Stimulated activated effector memory CD8-positive, alpha-beta T cell treated with anti-CD3 and anti-CD28 coated beads, Interleukin-12 subunit alpha, Interleukin-12 subunit beta, amount 100 ng/mL, for 72 hours (primary cell): ENCODE data around the gene JAML.
A peak's percentile ranks its signal among the peaks of the same experiment; 100 is the strongest.

Source experiments
- ATAC-seq: fragments of 150-1000 bp; cut with Tn5 transposase; 2 replicates; pipeline ENCODE4 v1.10.0; 2021
- DNase-seq, 2 donors: peaks; one replicate each; pipeline ENCODE4 v3.0.0; 2021 to 2022; ENCODE audit warnings: low spot score in 2 of 2
- H3K27ac Mint-ChIP-seq: one replicate; pipeline ENCODE4 v1.8.0; 2022; ENCODE audit warnings: mild to moderate bottlenecking, mixed read lengths
- H3K36me3 Mint-ChIP-seq: one replicate; pipeline ENCODE4 v1.8.0; 2022; ENCODE audit warnings: mild to moderate bottlenecking, mixed read lengths
- H3K4me1 Mint-ChIP-seq: one replicate; pipeline ENCODE4 v1.8.0; 2022; ENCODE audit warnings: mixed read lengths
- H3K4me3 Mint-ChIP-seq: one replicate; pipeline ENCODE4 v1.8.0; 2022; ENCODE audit warnings: mild to moderate bottlenecking, mixed read lengths
- H3K9me3 Mint-ChIP-seq: one replicate; pipeline ENCODE4 v1.8.0; 2022; ENCODE audit warnings: mixed read lengths

JAML gene

DNA sequence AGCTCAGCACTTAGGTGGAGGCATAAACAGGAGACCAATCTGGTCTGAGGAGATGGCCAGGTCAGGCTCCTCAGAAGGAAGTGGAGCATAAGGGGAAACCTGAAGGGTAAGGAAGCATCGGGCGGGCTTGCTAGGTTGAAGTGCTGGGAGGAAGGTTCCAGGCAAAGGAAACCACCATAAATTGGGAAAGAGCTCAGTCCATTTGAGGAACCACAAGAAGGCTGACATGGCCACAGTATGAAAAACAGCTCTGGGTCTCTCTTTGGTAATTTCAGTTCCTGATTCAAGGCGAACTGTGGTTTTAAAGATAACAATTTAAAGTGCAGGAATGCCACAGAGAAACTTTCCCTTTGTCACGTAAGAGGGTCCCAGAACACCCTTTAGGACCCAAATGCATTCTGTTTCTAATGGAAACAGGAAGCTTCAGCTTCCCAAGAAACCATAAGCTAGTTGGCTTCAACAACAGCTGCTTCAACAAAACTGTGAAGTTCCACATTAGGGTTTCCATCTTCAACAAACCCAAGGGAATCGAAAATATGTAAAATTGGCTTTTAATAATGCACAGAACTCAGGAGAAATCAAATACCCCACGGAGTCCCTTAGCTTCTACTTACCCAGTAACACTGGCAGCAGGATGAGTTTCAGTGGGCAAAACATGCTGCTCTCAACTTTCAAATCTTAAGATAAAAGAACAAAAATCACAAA, 10.4 kb downstream of the JAML start:
- Mint-ChIP-seq H3K36me3 (peaks cover under 1% of the 10 kb centered on the region), H3K4me3 (no peak overlapping the region), H3K27ac (no peak overlapping the region), H3K4me1 (peaks cover 94% of the 10 kb centered on the region), H3K9me3 (no peaks in the 10 kb centered on the region)
- ATAC-seq (no peak), DNase-seq (no peak)

DNA sequence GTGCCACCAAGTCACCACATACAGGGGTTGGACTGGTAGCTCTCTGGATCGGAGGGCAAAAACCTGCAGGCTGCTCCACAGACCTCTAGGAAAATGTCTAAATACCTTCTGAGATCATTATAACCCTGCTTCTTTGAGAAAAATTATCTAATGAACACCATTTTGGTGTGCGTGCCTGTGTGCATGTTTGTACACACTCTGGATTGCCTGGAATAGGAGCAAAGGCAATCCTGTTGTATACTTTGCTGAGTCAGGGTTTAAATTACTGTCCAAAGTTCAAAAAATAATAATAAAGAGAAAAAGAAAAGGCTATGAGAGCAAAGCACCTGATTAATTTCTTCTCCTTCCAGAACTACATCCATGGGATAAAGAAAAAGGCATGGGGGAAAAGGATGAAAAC, 11.0 kb downstream of the JAML start:
- no peak overlapping the region for H3K4me3 Mint-ChIP-seq
- no peaks in the 10 kb centered on the region for H3K9me3 Mint-ChIP-seq
- DNase-seq (no peak), ATAC-seq (no peak)
- no peaks in the 10 kb centered on the region for H3K36me3 Mint-ChIP-seq
- H3K27ac Mint-ChIP-seq: no peak overlapping the region
- H3K4me1 Mint-ChIP-seq: peaks cover 94% of the 10 kb centered on the region

DNA sequence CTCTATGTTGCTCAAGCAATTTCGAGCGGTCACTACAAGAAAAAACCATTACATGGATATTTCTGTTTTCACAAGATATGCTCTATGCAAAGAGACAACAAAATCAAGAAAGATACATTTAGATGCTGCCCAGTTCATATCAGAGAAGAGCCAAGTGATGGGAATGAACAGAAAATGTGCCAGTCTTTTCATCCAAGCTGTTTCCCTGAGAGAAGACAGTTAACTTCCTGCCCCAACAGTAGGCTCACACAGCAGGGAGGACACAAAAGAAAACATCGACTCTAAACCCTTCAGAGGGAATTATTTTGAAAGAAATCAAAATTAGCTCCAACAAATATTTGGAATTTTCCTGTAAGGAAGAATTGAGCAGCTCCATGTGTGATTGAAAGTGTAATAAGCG, 11.6 kb downstream of the JAML start:
- DNase-seq (no peak), ATAC-seq (no peak)
- no peaks in the 10 kb centered on the region for H3K9me3 Mint-ChIP-seq
- no peak overlapping the region for H3K27ac Mint-ChIP-seq
- no peak overlapping the region for H3K4me3 Mint-ChIP-seq
- peaks cover 89% of the 10 kb centered on the region for H3K4me1 Mint-ChIP-seq
- H3K36me3 Mint-ChIP-seq: no peaks in the 10 kb centered on the region

GRCh38 chr11:118212781-118213191, 12.0 kb downstream of the JAML start:
- Mint-ChIP-seq H3K4me1 (peaks cover 85% of the 10 kb centered on the region), H3K9me3 (no peaks in the 10 kb centered on the region), H3K36me3 (no peaks in the 10 kb centered on the region), H3K27ac (no peak overlapping the region), H3K4me3 (no peak overlapping the region)
- no peak for ATAC-seq
- no peak for DNase-seq

DNA sequence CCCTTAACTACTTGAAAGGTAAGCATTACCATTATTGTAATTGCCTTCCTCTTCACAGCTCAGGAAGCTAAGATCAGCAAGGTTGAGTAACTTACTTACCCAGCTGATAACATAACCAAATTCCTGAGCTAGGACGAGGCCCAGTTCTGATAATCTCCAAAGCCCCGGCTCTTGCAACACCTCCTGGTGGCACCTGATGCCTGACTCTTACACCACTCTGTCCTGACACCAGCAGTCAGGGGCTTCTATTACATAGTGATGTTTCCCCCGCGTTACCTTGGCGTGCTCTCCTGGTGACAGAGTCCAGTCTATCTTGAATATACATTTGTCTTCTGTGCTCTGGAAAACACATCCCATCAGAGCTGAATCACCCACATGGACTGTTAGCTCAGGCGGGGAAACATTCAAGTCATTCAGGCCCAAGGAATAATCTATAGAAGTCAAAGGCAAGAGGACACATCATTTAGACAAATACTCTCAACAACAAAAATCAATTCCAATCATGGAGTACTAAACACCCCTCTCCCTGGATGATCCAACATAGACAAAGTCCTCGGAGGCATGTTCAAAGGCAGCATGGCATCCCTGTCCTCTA, 12.6 kb downstream of the JAML start:
- peaks cover 79% of the 10 kb centered on the region for H3K4me1 Mint-ChIP-seq
- H3K36me3 Mint-ChIP-seq: no peaks in the 10 kb centered on the region
- no peaks in the 10 kb centered on the region for H3K9me3 Mint-ChIP-seq
- DNase-seq (no peak), ATAC-seq (no peak)
- H3K27ac Mint-ChIP-seq: no peak overlapping the region
- no peak overlapping the region for H3K4me3 Mint-ChIP-seq

DNA sequence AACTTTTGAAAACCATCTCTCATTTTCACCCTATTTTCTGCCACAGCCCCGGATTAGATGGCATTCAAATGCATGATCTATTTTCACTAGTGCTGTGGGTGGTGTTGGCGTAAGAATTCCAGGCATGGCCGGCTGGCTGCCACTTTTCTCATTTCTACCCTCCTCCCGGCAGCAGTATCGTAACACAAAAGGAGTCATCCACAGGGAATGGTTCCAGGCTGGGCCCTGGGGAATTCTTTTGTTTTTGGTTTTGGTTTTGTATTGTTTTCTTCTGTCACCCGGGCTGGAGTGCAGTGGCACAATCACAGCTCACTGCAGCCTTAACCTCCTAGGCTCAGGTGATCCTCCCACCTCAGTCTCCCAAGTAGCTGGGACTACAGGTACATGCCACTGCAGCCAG, 13.8 kb downstream of the JAML start:
- no peaks in the 10 kb centered on the region for H3K36me3 Mint-ChIP-seq
- no peak overlapping the region for H3K27ac Mint-ChIP-seq
- ATAC-seq (no peak), DNase-seq (no peak)
- no peak overlapping the region for H3K4me3 Mint-ChIP-seq
- peaks cover 69% of the 10 kb centered on the region for H3K4me1 Mint-ChIP-seq
- peaks cover 2% of the 10 kb centered on the region for H3K9me3 Mint-ChIP-seq

- DNase-seq (no peak), ATAC-seq (no peak)
- peaks cover 2% of the 10 kb centered on the region for H3K9me3 Mint-ChIP-seq
- H3K4me1 Mint-ChIP-seq: peaks cover 63% of the 10 kb centered on the region
- no peaks in the 10 kb centered on the region for H3K36me3 Mint-ChIP-seq
- H3K27ac Mint-ChIP-seq: no peak overlapping the region
- H3K4me3 Mint-ChIP-seq: no peak overlapping the region
Measured at GRCh38 chr11:118210323-118210722, 14.5 kb downstream of the JAML start.

- ATAC-seq: peak; percentile 61
- DNase-seq: peak in 1 of 2 donors; percentile 48
- Mint-ChIP-seq H3K27ac (peak overlapping the region; percentile 62), H3K36me3 (no peaks in the 10 kb centered on the region), H3K4me1 (peaks cover 50% of the 10 kb centered on the region), H3K4me3 (peak overlapping the region; percentile 48), H3K9me3 (peaks cover 2% of the 10 kb centered on the region)
Measured at GRCh38 chr11:118209033-118209432, 15.8 kb downstream of the JAML start.

- peaks cover 31% of the 10 kb centered on the region for H3K4me1 Mint-ChIP-seq
- no peak overlapping the region for H3K27ac Mint-ChIP-seq
- H3K9me3 Mint-ChIP-seq: peaks cover 2% of the 10 kb centered on the region
- DNase-seq: no peak
- peak; percentile 62 for ATAC-seq
- no peaks in the 10 kb centered on the region for H3K36me3 Mint-ChIP-seq
- H3K4me3 Mint-ChIP-seq: peak overlapping the region; percentile 54
Measured at GRCh38 chr11:118207079-118207478, 17.7 kb downstream of the JAML start.

DNA sequence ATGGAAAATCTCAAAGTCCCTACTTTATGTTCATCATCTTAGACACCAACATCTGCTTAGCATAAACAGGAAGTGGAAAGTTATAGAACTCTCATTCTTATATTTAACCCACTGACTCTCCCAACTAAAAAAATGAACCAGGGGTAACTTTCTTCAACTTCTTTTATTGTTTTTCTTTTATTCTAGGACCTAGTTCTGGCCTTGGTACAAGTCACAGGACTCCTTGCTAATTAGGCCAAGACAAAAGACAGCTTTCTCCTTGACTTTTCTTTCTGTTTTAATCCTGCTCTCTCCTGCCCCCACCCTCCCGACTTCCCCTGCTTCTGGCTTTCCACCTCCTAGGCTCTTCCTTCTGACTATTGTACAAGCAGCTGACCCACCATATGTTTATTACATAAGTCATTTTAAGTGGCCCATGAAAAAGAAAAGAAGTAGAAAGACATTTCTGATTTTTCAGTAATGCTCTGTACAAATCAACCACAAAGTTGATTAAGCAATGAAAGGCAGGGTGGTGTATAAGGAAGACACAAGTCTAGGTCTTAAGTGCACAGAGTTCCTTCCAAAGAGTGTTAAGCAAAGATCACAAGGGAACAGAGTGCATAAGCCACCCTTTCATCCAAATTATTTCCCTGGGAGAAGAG, 18.3 kb downstream of the JAML start:
- DNase-seq: no peak
- no peak for ATAC-seq
- H3K36me3 Mint-ChIP-seq: no peaks in the 10 kb centered on the region
- peaks cover 25% of the 10 kb centered on the region for H3K4me1 Mint-ChIP-seq
- peaks cover 2% of the 10 kb centered on the region for H3K9me3 Mint-ChIP-seq
- H3K4me3 Mint-ChIP-seq: peak overlapping the region; percentile 54
- no peak overlapping the region for H3K27ac Mint-ChIP-seq

GRCh38 chr11:118205606-118206378, 19.0 kb downstream of the JAML start:
- ATAC-seq: no peak
- H3K9me3 Mint-ChIP-seq: peaks cover 2% of the 10 kb centered on the region
- no peak for DNase-seq
- H3K27ac Mint-ChIP-seq: no peak overlapping the region
- peaks cover 20% of the 10 kb centered on the region for H3K4me1 Mint-ChIP-seq
- H3K4me3 Mint-ChIP-seq: peak overlapping the region; percentile 54
- H3K36me3 Mint-ChIP-seq: no peaks in the 10 kb centered on the region

- Mint-ChIP-seq H3K4me1 (peaks cover 9% of the 10 kb centered on the region), H3K36me3 (no peaks in the 10 kb centered on the region), H3K27ac (no peak overlapping the region), H3K9me3 (peaks cover 2% of the 10 kb centered on the region), H3K4me3 (no peak overlapping the region)
- peak; percentile 69 for ATAC-seq
- DNase-seq: peak in 1 of 2 donors; percentile 81
Measured at GRCh38 chr11:118202599-118203422, 22.0 kb downstream of the JAML start.

DNA sequence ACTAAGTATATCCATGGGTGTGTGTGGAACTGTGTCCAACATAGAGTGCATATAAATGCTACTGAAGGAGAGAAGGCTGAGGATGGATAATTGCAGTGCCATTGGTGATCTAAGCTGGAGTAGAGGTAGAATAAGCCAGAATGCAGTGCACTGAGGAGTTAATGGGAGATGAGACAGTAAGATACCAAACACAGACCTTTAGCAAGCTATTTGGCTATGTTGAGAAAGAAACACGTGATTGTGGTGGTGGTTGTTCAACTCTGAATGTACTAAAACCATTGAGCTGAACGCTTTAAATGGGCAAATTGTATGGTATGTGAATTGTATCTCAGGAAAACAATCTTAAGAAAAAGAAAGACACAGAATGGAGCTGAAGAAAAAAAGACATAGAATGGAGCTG, 22.8 kb downstream of the JAML start:
- ATAC-seq (no peak), DNase-seq (no peak)
- peaks cover 9% of the 10 kb centered on the region for H3K4me1 Mint-ChIP-seq
- H3K9me3 Mint-ChIP-seq: peaks cover 2% of the 10 kb centered on the region
- no peaks in the 10 kb centered on the region for H3K36me3 Mint-ChIP-seq
- no peak overlapping the region for H3K4me3 Mint-ChIP-seq
- H3K27ac Mint-ChIP-seq: no peak overlapping the region

DNA sequence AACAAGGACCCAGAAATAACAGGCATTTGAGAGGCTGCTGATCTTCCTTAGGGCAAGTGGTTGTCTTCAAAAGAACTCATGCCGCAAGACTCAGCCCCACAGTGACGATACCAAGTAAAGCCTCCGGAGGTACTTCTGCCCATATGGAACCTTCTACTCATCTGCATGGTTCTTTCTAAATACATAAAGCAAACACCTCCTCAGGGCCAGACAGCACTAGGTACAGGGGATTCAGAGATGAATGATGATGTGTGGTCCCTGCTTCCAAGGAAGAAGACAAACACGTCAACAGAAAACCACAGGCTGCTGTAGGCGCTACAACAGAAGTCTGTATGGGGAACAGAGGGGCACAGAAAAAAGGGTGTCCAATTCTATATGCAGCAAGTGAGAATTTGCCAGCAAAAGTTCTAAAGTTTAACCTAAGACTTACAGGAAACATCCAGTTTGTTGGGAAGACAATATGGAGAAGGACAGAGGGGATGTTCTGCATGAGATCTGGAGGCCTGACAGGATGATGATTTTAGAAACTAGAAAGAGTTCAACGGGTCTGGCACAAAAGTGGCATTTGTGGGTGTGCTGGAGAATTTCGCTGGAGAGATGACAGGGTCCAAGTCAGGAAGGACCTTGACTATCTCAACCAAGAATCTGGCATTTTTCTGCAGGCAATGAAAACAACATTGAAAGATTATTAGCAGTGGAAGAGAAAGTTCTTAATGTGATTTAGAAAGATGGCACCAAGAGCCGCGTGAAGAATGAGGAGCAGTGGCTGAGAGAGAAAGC, 23.7 kb downstream of the JAML start:
- H3K36me3 Mint-ChIP-seq: no peaks in the 10 kb centered on the region
- peaks cover 9% of the 10 kb centered on the region for H3K4me1 Mint-ChIP-seq
- peaks cover under 1% of the 10 kb centered on the region for H3K9me3 Mint-ChIP-seq
- no peak overlapping the region for H3K4me3 Mint-ChIP-seq
- ATAC-seq (peak; percentile 94), DNase-seq (peak in 1 of 2 donors; percentile 71)
- H3K27ac Mint-ChIP-seq: no peak overlapping the region
